Left cardiac atrium (tissue), 4 donors: ENCODE measurements around the gene MDH2. TPM values are rescaled to one million over a fixed set of nuclear protein-coding genes. Genes with fewer than 3 reads are reported as not detected.
"Not testable (repeated sequence)": the region's sequence is repeated elsewhere in the genome, so short reads cannot be mapped to it uniquely, and the experiment has no call there.

ENCODE experiments used
- ATAC-seq, 2 donors: fragments of 200-7000 bp; cut with Tn5 transposase; one replicate each; pipeline ENCODE4 v1.9.1; 2020; ENCODE audit warnings: mild to moderate bottlenecking in 2 of 2, moderate library complexity in 2 of 2
- DNase-seq: peaks from one replicate; pipeline ENCODE4 v3.0.0-alpha.2; 2020
- intact Hi-C, 2 donors: fragments of 100-400 bp; cut with DNase I; formaldehyde crosslinking; loops; one replicate each; pipeline versions ENCODE4 v1.14.1 to v1.15.1; 2022 to 2023
- total RNA-seq, 2 donors: library from RNA; stranded (reverse); fragmentation: NEBNext Ultra II Directional; extraction: Animal tissue kit (Norgen Biotek cat#: 25700); gene quantifications; one replicate each; pipeline ENCODE4 v1.2.1, GENCODE V29; 2021
- donor health status: DM: no; HTN: yes; CAD: no.
- donor health status: DM: no; HTN: yes; CAD: no; lungs with severe emphysema.
- donor health status: DM: yes; HTN: yes; CAD: no.
- donor health status: Dilated cardiomyopathy.

MDH2 gene
- total RNA-seq, 2 donors from 2014 or later, result 339 to 374 TPM

- no peak for ATAC-seq
- no peak for DNase-seq
- intact Hi-C loops, result no loop called here
These were observed 16.5 kb downstream of the MDH2 start for GRCh38 chr7:76064208-76064970.

- intact Hi-C loops, result no loop called here
- ATAC-seq (no peak), DNase-seq (no peak)
These were observed 17.2 kb downstream of the MDH2 start for GRCh38 chr7:76065016-76065612.

GRCh38 chr7:76066716-76067503 is 19.0 kb downstream of the MDH2 start:
- DNase-seq, result no peak
- no peak for ATAC-seq
- intact Hi-C loops, result no loop called here

- intact Hi-C loops, result no loop called here
- peak; percentile 68 for DNase-seq
- peak; percentile 88 to 90 for ATAC-seq
These were observed 21.3 kb downstream of the MDH2 start for GRCh38 chr7:76069238-76069638.

- ATAC-seq, result peak; percentile 44 to 51
- peak; percentile 52 for DNase-seq
- intact Hi-C loops, result no loop called here
These were observed 23.7 kb downstream of the MDH2 start for GRCh38 chr7:76071316-76072242.

GRCh38 chr7:76072243-76073148 is 24.6 kb downstream of the MDH2 start:
- DNase-seq (no peak), ATAC-seq (no peak)
- intact Hi-C loops, result no loop called here

- DNase-seq (no peak), ATAC-seq (no peak)
- intact Hi-C loops, result no loop called here
These were observed 25.6 kb downstream of the MDH2 start for GRCh38 chr7:76073335-76073990.

GRCh38 chr7:76074306-76074971 is 26.5 kb downstream of the MDH2 start:
- intact Hi-C loops, result no loop called here
- no peak for ATAC-seq
- no peak for DNase-seq

GRCh38 chr7:76074972-76075370 is 27.1 kb downstream of the MDH2 start:
- DNase-seq, result no peak
- ATAC-seq, result no peak
- intact Hi-C loops, result no loop called here

- intact Hi-C loops, result no loop called here
- ATAC-seq, result no peak
- DNase-seq, result no peak
These were observed 29.1 kb downstream of the MDH2 start for GRCh38 chr7:76076995-76077394.

- intact Hi-C loops, result no loop called here
- no peak for DNase-seq
- ATAC-seq, result no peak
These were observed 29.5 kb downstream of the MDH2 start for GRCh38 chr7:76077435-76077834.

GRCh38 chr7:76080204-76080603 is 32.3 kb downstream of the MDH2 start:
- ATAC-seq, result peak in 1 of 2 donors; percentile 32
- intact Hi-C loops, result no loop called here
- no peak for DNase-seq

- DNase-seq, ATAC-seq, intact Hi-C loops: not testable (repeated sequence)
These were observed 36.2 kb downstream of the MDH2 start for GRCh38 chr7:76084115-76084514.

- ATAC-seq, result no peak
- no peak for DNase-seq
- intact Hi-C loops, result no loop called here
These were observed 38.2 kb downstream of the MDH2 start for GRCh38 chr7:76086070-76086469.

GRCh38 chr7:76087362-76087791 is 39.5 kb downstream of the MDH2 start:
- DNase-seq, intact Hi-C loops: not testable (repeated sequence)
- peak in 1 of 2 donors; percentile 48 for ATAC-seq

- DNase-seq (no peak), ATAC-seq (no peak)
- intact Hi-C loops, result no loop called here
These were observed 42.1 kb downstream of the MDH2 start for GRCh38 chr7:76089865-76090475.

GRCh38 chr7:76091506-76091905 is 43.6 kb downstream of the MDH2 start:
- no peak for ATAC-seq
- no peak for DNase-seq
- intact Hi-C loops, result no loop called here
